Mononuclear cell (primary cell): ENCODE measurements around the gene CMIP. TPM values are rescaled to one million over a fixed set of nuclear protein-coding genes. Genes with fewer than 3 reads are reported as not detected.

Experiments used
- H3K27me3 ChIP-seq: 2 replicates; pipeline ENCODE4 v1.6.0; 2011; ENCODE audit warnings: low read length, control low read depth; ENCODE audit not compliant: insufficient read depth
- H3K4me1 ChIP-seq: 2 replicates; pipeline ENCODE4 v1.5.1; 2011; ENCODE audit warnings: mild to moderate bottlenecking, low read length, control low read depth; ENCODE audit not compliant: insufficient read depth
- H3K4me3 ChIP-seq: 2 replicates; pipeline ENCODE4 v1.5.1; 2011; ENCODE audit warnings: mild to moderate bottlenecking, low read length, moderate library complexity
- H3K9me3 ChIP-seq: 2 replicates; pipeline ENCODE4 v1.5.1; 2011; ENCODE audit warnings: low read depth, mild to moderate bottlenecking, control low read depth, low read length
- total RNA-seq: library from RNA; depleted of rRNA; stranded (reverse); fragments of >200 nt; gene quantifications from one replicate; pipeline ENCODE4 v1.2.3, GENCODE V29; 2012

Gene CMIP
- total RNA-seq, 1 donor, result 29.6 TPM

DNA sequence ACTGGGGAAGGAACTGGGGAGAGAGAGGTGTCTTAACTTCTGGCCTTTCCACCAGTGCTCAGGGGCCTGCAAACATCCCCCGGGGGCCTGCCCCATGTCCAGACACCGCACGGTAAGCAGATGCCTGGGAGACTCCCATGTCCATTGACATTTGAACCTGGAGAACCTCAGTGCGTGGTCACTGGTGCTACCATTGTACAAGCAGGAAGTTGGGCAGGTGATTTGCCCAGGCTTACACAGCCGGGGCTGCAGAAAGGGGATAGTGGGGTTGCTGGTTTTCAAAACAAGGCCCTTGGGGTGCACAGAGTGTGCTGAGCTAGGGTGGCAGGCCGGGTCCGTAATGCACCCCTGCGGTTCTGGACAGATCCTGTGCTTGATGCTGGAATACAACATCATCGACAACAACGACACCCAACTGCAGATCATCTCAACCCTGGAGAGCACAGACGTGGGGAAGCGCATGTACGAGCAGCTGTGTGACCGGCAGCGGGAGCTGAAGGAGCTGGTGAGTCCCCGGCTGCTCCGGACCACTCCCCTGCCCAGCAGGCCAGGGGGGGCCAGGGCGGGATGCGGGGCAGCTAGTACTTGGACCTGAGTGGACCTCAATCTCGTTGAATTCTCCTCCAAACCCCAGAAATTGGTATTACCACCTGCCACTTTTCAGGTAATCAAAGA, 256.8 kb downstream of the CMIP start:
- H3K4me3 ChIP-seq, result no peak overlapping the region
- H3K9me3 ChIP-seq, result no peaks in the 10 kb centered on the region
- no peaks in the 10 kb centered on the region for H3K27me3 ChIP-seq
- H3K4me1 ChIP-seq, result no peaks in the 10 kb centered on the region

DNA sequence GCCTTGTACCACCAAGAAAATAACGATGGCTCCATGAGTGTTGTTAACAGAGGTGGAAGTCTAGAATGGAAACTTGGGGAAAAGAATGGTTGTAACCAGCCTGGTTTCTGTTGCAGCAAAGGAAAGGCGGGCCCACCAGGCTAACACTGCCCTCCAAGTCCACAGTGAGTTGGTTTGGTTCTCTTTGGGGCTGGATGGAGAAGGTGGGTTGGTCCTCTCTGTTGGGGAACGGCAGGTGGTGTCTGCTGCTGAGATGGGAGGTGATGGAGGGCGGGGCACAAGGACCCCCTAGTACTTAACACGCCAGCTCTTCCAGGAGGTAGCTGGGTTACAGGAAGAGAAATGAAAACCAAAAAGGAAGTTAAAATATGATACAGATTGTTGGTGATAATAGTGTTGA, 257.9 kb downstream of the CMIP start:
- H3K4me3 ChIP-seq, result no peak overlapping the region
- no peaks in the 10 kb centered on the region for H3K9me3 ChIP-seq
- no peaks in the 10 kb centered on the region for H3K4me1 ChIP-seq
- no peaks in the 10 kb centered on the region for H3K27me3 ChIP-seq

DNA sequence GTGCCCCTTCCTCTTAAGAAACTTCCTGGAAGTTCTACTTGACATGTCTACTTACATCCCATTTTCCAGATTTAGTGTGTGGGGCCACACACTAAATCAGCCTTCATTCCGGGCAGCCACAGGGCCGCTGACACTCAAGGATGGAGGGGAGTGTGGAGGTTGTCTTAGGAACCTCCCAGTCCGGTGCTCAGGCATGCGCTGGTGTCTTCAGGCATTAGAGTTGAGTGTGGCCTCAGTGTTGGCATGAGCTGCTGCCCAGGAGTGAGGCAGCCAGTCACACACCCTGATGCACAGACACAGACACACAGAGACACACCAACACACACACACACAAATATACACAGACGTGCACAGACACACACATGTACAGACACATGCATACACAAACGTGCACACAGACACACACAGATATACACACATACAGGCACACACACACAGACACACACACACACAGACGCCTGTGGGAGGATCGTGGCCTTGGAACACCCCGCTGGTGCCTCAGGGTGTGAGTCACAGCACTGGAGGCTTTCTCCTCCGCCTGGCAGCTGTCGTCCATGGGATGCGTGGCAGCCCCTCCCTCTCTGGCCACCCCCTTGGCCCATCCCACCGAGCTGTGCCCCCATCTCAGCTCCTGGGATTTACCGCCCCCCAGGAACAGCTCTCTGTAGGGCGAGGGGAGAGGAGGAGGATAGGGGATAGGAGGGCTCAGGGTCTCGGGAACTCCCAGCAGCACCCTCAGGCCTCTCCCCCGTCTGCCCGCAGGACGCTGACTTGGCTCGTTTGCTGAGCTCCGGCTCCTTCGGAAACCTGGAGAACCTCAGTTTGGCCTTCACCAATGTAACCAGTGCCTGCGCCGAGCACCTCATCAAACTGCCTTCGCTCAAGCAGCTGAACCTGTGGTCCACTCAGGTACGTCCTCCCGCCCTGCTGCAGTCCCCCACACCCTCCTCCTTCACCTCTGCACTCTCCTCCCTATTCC, 258.9 kb downstream of the CMIP start:
- no peaks in the 10 kb centered on the region for H3K27me3 ChIP-seq
- no peaks in the 10 kb centered on the region for H3K4me1 ChIP-seq
- H3K9me3 ChIP-seq, result no peaks in the 10 kb centered on the region
- no peak overlapping the region for H3K4me3 ChIP-seq

- Histone ChIP-seq H3K4me3 (no peak overlapping the region), H3K4me1 (no peaks in the 10 kb centered on the region)
These were observed 260.7 kb downstream of the CMIP start for GRCh38 chr16:81705261-81705660.

DNA sequence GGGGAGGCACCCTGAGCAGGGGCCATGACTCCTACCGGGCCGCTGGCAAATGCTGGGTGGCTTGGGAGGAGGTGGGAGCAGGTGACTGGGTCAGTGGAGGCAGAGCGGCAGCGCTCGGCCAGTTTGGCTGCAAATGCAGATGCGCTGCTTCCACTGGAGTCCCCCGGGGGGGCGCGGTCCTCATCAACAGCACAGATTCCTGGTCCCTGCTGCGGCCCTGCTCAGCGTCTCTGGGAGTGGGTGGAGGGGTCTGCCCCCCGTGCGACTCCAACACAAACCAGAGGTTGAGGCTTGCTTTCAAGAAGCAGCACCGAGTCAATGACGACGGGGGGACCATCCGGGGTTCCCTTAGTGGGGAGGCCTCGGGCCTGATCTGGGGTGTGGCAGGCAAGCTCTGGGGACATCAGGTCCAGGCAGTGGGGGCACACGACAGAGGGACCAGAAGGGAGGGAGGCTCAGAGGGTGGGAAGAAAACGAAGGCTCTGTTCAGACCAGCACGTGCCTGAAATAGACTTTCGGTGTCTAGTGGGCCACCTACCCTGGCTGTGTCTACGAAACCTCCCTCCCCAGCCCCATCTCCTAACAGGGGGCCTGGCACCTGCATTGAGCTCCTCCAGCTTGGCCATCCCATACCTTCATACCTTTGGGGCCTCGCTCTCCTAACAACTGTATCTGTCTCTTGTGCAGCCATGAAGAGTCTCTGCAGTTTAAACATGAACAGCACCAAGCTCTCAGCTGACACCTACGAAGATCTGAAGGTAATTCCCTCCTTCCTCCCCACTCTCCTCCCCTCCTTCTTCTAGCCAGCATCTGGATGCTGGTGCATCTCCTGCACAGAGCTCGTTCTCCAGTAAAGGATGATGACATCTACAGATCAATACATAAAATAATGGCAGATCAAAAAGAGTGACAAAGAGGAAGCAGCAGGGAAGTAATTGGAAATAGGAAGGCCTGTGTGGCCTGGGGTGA, 262.0 kb downstream of the CMIP start:
- no peak overlapping the region for H3K4me3 ChIP-seq
- H3K27me3 ChIP-seq, result no peaks in the 10 kb centered on the region
- H3K4me1 ChIP-seq, result no peaks in the 10 kb centered on the region
- no peaks in the 10 kb centered on the region for H3K9me3 ChIP-seq

More at GRCh38 chr16:81705261-81705660, 260.7 kb downstream of the CMIP start:
- Histone ChIP-seq H3K9me3 (no peaks in the 10 kb centered on the region), H3K27me3 (no peaks in the 10 kb centered on the region)

DNA sequence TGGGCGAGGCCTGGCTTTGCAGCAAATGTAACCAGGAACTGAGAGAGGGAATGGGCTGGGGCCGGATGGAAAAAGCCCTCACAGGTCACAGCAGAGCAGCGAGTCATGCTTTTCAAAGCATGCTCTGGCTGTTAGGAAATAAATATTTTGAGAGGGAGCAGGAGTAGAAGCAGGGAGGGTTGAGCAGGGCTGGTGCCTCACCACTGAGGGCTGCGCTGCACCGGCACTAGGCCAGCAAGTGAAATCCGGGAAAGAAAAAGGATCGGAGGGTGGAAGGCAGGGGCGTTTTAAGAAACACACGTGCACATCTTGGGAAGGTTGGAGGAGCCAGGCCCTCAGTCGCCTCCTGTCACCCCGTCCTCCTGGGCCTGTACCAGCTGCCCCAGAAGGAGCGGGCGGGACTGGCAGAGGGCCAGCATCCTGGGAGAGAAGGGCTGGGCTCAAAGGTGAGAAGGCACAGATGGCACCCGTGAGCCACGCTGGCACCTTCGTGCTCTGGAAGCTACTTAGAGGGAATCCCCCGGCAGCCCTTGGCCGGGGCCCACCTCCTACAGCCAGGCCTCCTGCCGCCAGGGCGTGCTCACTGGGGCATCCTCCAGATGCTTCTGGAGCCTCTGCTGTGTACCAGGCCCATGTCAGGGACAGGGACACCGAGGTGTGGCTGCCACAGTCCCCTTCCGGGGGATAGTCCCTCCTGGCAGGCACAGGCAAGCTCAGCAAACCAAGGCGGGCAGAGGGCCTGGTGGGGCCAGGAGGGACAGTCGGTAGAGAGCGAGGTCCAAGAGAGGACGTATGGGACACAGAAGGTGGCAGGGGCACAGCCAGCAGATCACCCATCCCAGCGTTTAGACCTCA, 263.0 kb downstream of the CMIP start:
- Histone ChIP-seq H3K4me3 (no peak overlapping the region), H3K4me1 (no peaks in the 10 kb centered on the region), H3K9me3 (no peaks in the 10 kb centered on the region), H3K27me3 (no peaks in the 10 kb centered on the region)

GRCh38 chr16:81708266-81709015, 263.8 kb downstream of the CMIP start:
- Histone ChIP-seq H3K27me3 (no peaks in the 10 kb centered on the region), H3K4me1 (no peaks in the 10 kb centered on the region), H3K4me3 (no peak overlapping the region), H3K9me3 (no peaks in the 10 kb centered on the region)

GRCh38 chr16:81709016-81709900, 264.6 kb downstream of the CMIP start:
- Histone ChIP-seq H3K9me3 (no peaks in the 10 kb centered on the region), H3K4me1 (no peaks in the 10 kb centered on the region), H3K4me3 (no peak overlapping the region), H3K27me3 (no peaks in the 10 kb centered on the region)

DNA sequence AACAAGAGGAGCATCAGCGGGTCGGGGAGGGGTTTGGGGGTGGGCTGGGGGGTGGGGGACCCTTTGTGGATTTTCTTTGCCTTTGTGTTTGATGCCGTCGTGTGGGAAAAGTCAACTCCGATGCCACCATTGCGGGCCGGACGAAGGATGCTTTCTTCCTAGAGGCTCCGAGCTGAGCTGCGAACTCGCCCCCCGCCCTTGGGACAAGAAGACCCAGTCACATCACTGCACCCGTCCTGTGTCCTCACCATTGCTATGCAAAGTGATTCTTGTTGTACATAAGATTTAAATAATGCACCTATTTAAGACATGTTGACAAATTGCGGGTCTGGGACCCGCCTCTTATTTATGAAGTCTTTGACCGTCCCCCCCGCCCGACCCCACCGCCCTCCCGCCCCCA, 265.4 kb downstream of the CMIP start:
- Histone ChIP-seq H3K27me3 (no peaks in the 10 kb centered on the region), H3K4me1 (peaks cover 8% of the 10 kb centered on the region), H3K4me3 (no peak overlapping the region), H3K9me3 (no peaks in the 10 kb centered on the region)

DNA sequence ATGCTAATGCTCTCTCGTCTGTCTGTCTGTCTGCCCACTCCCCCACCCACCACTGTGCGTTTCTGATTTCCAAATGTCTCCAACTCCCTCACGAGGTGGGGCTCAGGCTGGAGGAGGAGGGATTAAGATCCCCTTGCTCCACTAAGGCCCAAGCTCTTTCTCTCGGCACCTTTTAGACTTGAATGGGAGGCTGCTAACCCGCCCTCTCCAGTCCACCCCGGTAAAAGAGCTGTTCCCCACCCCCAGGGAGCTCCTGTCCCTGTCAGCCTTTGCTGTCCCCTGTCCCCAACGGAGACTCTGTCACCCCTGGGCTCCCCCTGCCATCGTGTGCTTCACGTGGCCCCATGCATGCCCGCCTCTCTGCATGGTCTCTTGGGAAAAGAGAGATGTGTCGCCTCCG, 266.0 kb downstream of the CMIP start:
- H3K27me3 ChIP-seq, result no peaks in the 10 kb centered on the region
- H3K4me1 ChIP-seq, result peaks cover 13% of the 10 kb centered on the region
- H3K4me3 ChIP-seq, result no peak overlapping the region
- no peaks in the 10 kb centered on the region for H3K9me3 ChIP-seq

DNA sequence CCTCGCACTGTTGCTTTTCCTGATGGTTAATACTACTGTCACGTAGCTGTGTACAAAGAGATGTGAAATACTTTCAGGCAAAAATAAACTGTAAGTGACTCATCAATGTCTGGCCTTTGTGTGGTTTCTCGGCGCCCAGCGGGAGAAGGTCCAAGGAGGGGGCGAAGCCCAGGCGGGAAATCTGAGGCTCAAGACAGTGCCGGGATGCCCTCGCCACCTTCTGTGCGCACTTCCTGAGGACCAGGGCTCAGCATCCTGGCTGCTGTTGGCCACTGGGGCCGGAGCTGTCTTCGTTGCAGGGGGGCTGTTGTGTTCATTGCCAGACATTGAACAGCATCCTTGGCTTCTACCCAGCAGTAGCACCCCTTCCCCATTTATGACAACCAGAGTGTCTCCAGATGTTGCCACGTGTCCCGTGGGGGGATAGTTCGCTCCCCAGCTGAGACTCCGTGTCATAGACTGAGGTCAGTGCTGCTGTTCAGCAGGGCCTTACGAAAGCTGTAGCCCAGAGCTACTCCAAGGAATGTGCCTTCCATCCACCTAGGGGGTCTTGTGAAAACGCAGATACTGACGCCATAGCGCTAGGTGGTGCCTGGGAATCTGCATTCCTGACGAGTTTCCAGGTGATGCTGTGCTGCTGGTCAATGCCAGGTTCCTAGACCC, 267.2 kb downstream of the CMIP start:
- Histone ChIP-seq H3K27me3 (no peaks in the 10 kb centered on the region), H3K4me3 (no peak overlapping the region), H3K9me3 (no peaks in the 10 kb centered on the region), H3K4me1 (peaks cover 22% of the 10 kb centered on the region)

- Histone ChIP-seq H3K9me3 (no peaks in the 10 kb centered on the region), H3K4me3 (no peak overlapping the region), H3K27me3 (no peaks in the 10 kb centered on the region), H3K4me1 (peaks cover 28% of the 10 kb centered on the region)
These were observed 268.1 kb downstream of the CMIP start for GRCh38 chr16:81712681-81713080.
